Right cardiac atrium (tissue), 5 donors: ENCODE measurements around the gene SLC1A7. TPM values are rescaled to one million over a fixed set of nuclear protein-coding genes. Genes with fewer than 3 reads are reported as not detected.

Experiments
- ATAC-seq, 2 donors: fragments of 200-7000 bp; cut with Tn5 transposase; one replicate each; pipeline versions ENCODE4 v1.8.0 to v1.9.1; 2020; ENCODE audit warnings: moderate library complexity in 2 of 2, mild to moderate bottlenecking in 1 of 2
- DNase-seq, 3 donors: peaks; one replicate each; pipeline ENCODE4 v3.0.0-alpha.2; 2020
- H3K27ac ChIP-seq: one replicate; pipeline ENCODE4 v1.5.1; 2013; ENCODE audit warnings: mild to moderate bottlenecking, low read length, control low read depth, moderate library complexity
- H3K27me3 ChIP-seq: one replicate; pipeline ENCODE4 v1.6.1; 2013; ENCODE audit not compliant: control insufficient read depth, insufficient read depth
- H3K4me1 ChIP-seq: one replicate; pipeline ENCODE4 v1.6.1; 2013; ENCODE audit warnings: low read length; ENCODE audit not compliant: control insufficient read depth, insufficient read depth
- H3K4me3 ChIP-seq: one replicate; pipeline ENCODE4 v1.5.1; 2013; ENCODE audit warnings: low read length, control low read depth
- H3K9me3 ChIP-seq: one replicate; pipeline ENCODE4 v1.6.1; 2013; ENCODE audit warnings: low read length; ENCODE audit not compliant: control insufficient read depth
- WGBS: extraction: QIAGEN DNeasy Blood & Tissue Kit; methylation state at CpG from one replicate; pipeline ENCODE4 v1.1.7; 2013; 5-methylcytosine and 5-hydroxymethylcytosine counted together
- intact Hi-C, 4 donors: fragments of 100-400 bp; cut with DNase I; formaldehyde crosslinking; loops; one replicate each; pipeline versions ENCODE4 v1.11.0 to v1.14.0; 2022 to 2023
- polyA plus RNA-seq: library from polyadenylated mRNA; stranded (reverse); fragments of 200-250 nt; gene quantifications from one replicate; pipeline ENCODE4 v1.2.3, GENCODE V29; 2013
- total RNA-seq, 4 donors: library from RNA; stranded (reverse); fragmentation: NEBNext Ultra II Directional; extraction: Animal tissue kit (Norgen Biotek cat#: 25700); gene quantifications; one replicate each; pipeline ENCODE4 v1.2.1, GENCODE V29; 2021
- donor health status: healthy with polysubstance abuse.
- donor health status: DM: no; HTN: yes; CAD: no.
- donor health status: DM: no; HTN: no; CAD: no.
- donor health status: DM: no; HTN: yes; CAD: no; lungs with severe emphysema.
- donor health status: DM: yes; HTN: yes; CAD: no.

The SLC1A7 gene
- total and polyA plus RNA-seq, 5 donors = 0.57 to 1.8 (median 0.72) TPM

GRCh38 chr1:53065391-53065790, 77.0 kb downstream of the SLC1A7 start:
- Histone ChIP-seq H3K27me3 (no peaks in the 10 kb centered on the region), H3K9me3 (no peaks in the 10 kb centered on the region), H3K4me3 (no peak overlapping the region), H3K27ac (no peak overlapping the region), H3K4me1 (peaks cover 2% of the 10 kb centered on the region)
- ATAC-seq (no peak), DNase-seq (peak in 1 of 3 donors; percentile 34)
- 93% methylated on average over 7 of the region's 7 CpGs for WGBS
- intact Hi-C loops = loop anchor here in 1 of 4 donors (10.0 kb wide), 1 partner anchor 51 kb away; no protein-coding TSS in a partner anchor

GRCh38 chr1:53063744-53064515, 78.5 kb downstream of the SLC1A7 start:
- Histone ChIP-seq H3K4me3 (no peak overlapping the region), H3K4me1 (peaks cover 2% of the 10 kb centered on the region), H3K27me3 (no peaks in the 10 kb centered on the region), H3K9me3 (no peaks in the 10 kb centered on the region), H3K27ac (no peak overlapping the region)
- ATAC-seq (no peak), DNase-seq (peak in 1 of 3 donors; percentile 40)
- intact Hi-C loops = loop anchor here in 1 of 4 donors (10.0 kb wide), 1 partner anchor 49 kb away; no protein-coding TSS in a partner anchor
- 89% methylated on average over 9 of the region's 9 CpGs for WGBS

- DNase-seq = peak in 2 of 3 donors; percentile 67 to 68
- peak in 1 of 2 donors; percentile 17 for ATAC-seq
- WGBS = 18% methylated on average over 61 of the region's 61 CpGs
- no peak overlapping the region for H3K27ac ChIP-seq
- H3K9me3 ChIP-seq = no peaks in the 10 kb centered on the region
- H3K4me1 ChIP-seq = peaks cover 2% of the 10 kb centered on the region
- no peaks in the 10 kb centered on the region for H3K27me3 ChIP-seq
- H3K4me3 ChIP-seq = peak overlapping the region; percentile 66
- intact Hi-C loops = loop anchor here in 1 of 4 donors (10.0 kb wide), 1 partner anchor 48 kb away; no protein-coding TSS in a partner anchor
These were observed 79.5 kb downstream of the SLC1A7 start for GRCh38 chr1:53062708-53063591.

GRCh38 chr1:53061859-53062707, 80.4 kb downstream of the SLC1A7 start, which contains the start of gene PODN:
PODN (plus strand) TSS chr1:53062213; CDS start chr1:53069856, 7,643 bp downstream.
- intact Hi-C loops = loop anchor here in 1 of 4 donors (10.0 kb wide), 1 partner anchor 47 kb away; no protein-coding TSS in a partner anchor
- Histone ChIP-seq H3K4me1 (peaks cover under 1% of the 10 kb centered on the region), H3K9me3 (no peaks in the 10 kb centered on the region), H3K27ac (peak within 1 kb of the TSS; percentile 6), H3K4me3 (peak within 1 kb of the TSS; percentile 66), H3K27me3 (no peaks in the 10 kb centered on the region)
- DNase-seq (peak; percentile 70 to 89 (median 83)), ATAC-seq (peak; percentile 48 to 61)
- WGBS = under 1% methylated on average over 73 of the region's 73 CpGs

DNA sequence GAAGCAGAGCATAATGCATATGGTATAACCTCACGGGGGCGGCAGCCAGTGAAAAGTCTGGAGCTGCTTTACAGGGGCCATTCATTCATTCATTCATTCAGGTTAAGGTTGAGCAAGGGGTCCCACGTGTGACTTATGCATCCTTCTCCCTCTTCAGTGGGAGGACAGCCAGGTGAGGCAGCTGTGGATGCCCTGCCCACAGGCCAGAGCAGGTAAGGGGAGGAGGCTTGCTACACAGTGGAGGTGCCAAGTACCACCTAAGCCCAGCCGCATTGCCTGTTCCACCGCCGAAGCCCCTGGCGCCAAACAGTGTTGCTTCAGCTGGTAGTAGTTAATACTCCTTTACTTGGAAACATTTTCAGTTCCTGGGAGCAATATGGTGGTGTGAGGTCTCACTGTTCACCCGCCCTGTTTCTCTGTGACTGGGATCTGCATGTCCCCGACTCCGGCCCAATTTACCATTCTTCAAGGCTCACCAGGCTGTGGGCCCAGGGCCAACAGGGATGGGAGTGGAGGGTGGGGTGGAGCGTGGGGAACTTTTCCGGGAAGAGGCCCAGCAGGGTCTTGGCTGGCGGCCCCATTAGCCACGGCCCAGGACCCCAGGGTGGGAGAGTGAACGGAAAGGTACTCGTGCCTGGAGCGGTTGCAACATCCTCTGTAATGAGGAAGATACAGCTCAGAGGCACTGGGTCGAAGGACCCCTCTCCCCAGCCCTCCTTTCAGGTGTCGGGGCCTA, 81.1 kb downstream of the SLC1A7 start:
- ATAC-seq = peak; percentile 51 to 67
- no peaks in the 10 kb centered on the region for H3K4me1 ChIP-seq

GRCh38 chr1:53060579-53060978, 81.9 kb downstream of the SLC1A7 start:
- WGBS = 65% methylated on average over 1 of the region's 1 CpG
- Histone ChIP-seq H3K27me3 (no peaks in the 10 kb centered on the region), H3K27ac (no peak overlapping the region), H3K4me1 (no peaks in the 10 kb centered on the region), H3K4me3 (no peak overlapping the region), H3K9me3 (no peaks in the 10 kb centered on the region)
- intact Hi-C loops = loop anchor here in 1 of 4 donors (10.0 kb wide), 1 partner anchor 46 kb away; no protein-coding TSS in a partner anchor
- ATAC-seq = no peak
- DNase-seq = peak in 1 of 3 donors; percentile 21

More for the DNA sequence above, 81.1 kb downstream of the SLC1A7 start:
- H3K4me3 ChIP-seq = peak overlapping the region; percentile 66
- peak; percentile 77 to 95 (median 88) for DNase-seq
- intact Hi-C loops = loop anchor here in 1 of 4 donors (10.0 kb wide), 1 partner anchor 46 kb away; no protein-coding TSS in a partner anchor
- H3K9me3 ChIP-seq = no peaks in the 10 kb centered on the region
- peak overlapping the region; percentile 6 for H3K27ac ChIP-seq
- no peaks in the 10 kb centered on the region for H3K27me3 ChIP-seq
- 33% methylated on average over 19 of the region's 19 CpGs for WGBS

GRCh38 chr1:53057127-53057526, 85.3 kb downstream of the SLC1A7 start:
- Histone ChIP-seq H3K4me3 (no peak overlapping the region), H3K9me3 (no peaks in the 10 kb centered on the region), H3K27me3 (no peaks in the 10 kb centered on the region), H3K4me1 (no peaks in the 10 kb centered on the region), H3K27ac (no peak overlapping the region)
- 48% methylated on average over 2 of the region's 2 CpGs for WGBS
- ATAC-seq (peak; percentile 45 to 59), DNase-seq (no peak)
- intact Hi-C loops = no loop called here

GRCh38 chr1:53051676-53052075, 90.8 kb downstream of the SLC1A7 start:
- intact Hi-C loops = no loop called here
- no peak overlapping the region for H3K27ac ChIP-seq
- no peaks in the 10 kb centered on the region for H3K9me3 ChIP-seq
- 17% methylated on average over 1 of the region's 1 CpG for WGBS
- no peak for DNase-seq
- peaks cover 11% of the 10 kb centered on the region for H3K4me1 ChIP-seq
- H3K4me3 ChIP-seq = no peak overlapping the region
- no peak for ATAC-seq
- H3K27me3 ChIP-seq = no peaks in the 10 kb centered on the region

DNA sequence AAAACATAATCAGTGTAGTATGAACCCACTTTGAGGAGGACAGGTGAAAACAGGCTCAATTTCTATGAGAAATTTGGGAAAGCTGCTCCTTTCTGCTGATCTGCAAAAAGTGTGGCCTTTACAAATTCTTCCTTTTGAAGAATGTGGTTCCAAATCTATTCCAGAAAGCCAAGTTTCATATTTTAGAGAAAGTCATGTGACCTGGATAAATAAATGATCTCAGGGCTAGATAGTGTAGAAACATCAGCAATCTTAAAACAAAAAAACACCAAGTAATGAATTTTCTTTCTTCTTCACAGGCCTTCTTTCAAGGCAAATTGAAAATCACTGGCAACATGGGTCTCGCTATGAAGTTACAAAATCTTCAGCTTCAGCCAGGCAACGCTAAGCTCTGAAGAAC, 92.1 kb downstream of the SLC1A7 start:
- Histone ChIP-seq H3K4me1 (peaks cover 11% of the 10 kb centered on the region), H3K9me3 (no peaks in the 10 kb centered on the region), H3K4me3 (no peak overlapping the region), H3K27me3 (no peaks in the 10 kb centered on the region), H3K27ac (no peak overlapping the region)
- DNase-seq (no peak), ATAC-seq (no peak)
- WGBS = 87% methylated on average over 2 of the region's 2 CpGs
- intact Hi-C loops = no loop called here
